AG04449 (cell line): ENCODE measurements around the gene FOCAD.
"Not testable (repeated sequence)": the region's sequence is repeated elsewhere in the genome, so short reads cannot be mapped to it uniquely, and the experiment has no call there.

Source experiments
- CTCF ChIA-PET: fragments of 350-600 bp; formaldehyde crosslinking; extraction: SDS; loops from one replicate; lab custom pipeline; 2021; ENCODE audit warnings: antibody characterized with exemption; lab: Yijun Ruan, JAX
- POLR2A ChIA-PET: fragments of 400-600, 350-600 bp; formaldehyde crosslinking; extraction: SDS; loops from one replicate; lab custom pipeline; 2020; ENCODE audit warnings: antibody characterized with exemption, inconsistent platforms; lab: Yijun Ruan, JAX
- DNase-seq: peaks from one replicate; pipeline ENCODE4 v3.0.0-alpha.2; 2010; ENCODE audit warnings: low read depth, low spot score
- H3K4me3 ChIP-seq: 2 replicates; pipeline ENCODE4 v1.5.1; 2011; ENCODE audit warnings: low read depth, mild to moderate bottlenecking, control low read depth, low read length
- CTCF ChIP-seq: IDR thresholded peaks from one replicate; pipeline ENCODE4 v1.5.1; 2011; ENCODE audit warnings: mild to moderate bottlenecking, moderate library complexity, low read length, control low read depth, inconsistent platforms; ENCODE audit not compliant: insufficient read depth; ENCODE audit errors: missing control alignments

Gene FOCAD

GRCh38 chr9:20950707-20951106, 266.6 kb downstream of the FOCAD start:
- no peak for TF ChIP-seq CTCF
- no peak overlapping the region for H3K4me3 ChIP-seq
- POLR2A ChIA-PET: no interaction called here
- no peak for DNase-seq
- CTCF ChIA-PET: interaction anchor here (0.9 to 5.3 kb wide), 3 partner anchors 10 to 327 kb away, joined by 3 to 38 read pairs (median 9); no protein-coding TSS in a partner anchor

- POLR2A ChIA-PET: no interaction called here
- no peak for DNase-seq
- CTCF ChIA-PET: interaction anchor here (1.4 kb wide), 1 partner anchor 148 kb away, joined by 4 read pairs; no protein-coding TSS in a partner anchor
- no peak overlapping the region for H3K4me3 ChIP-seq
- TF ChIP-seq CTCF: no peak
These were observed 278.6 kb downstream of the FOCAD start for GRCh38 chr9:20962536-20963225.

- no peak for TF ChIP-seq CTCF
- POLR2A ChIA-PET: interaction anchor here (0.6 kb wide), 1 partner anchor 11 kb away, joined by 3 read pairs; no protein-coding TSS in a partner anchor
- CTCF ChIA-PET: no interaction called here
- no peak overlapping the region for H3K4me3 ChIP-seq
- no peak for DNase-seq
These were observed 288.6 kb downstream of the FOCAD start for GRCh38 chr9:20972684-20973083.

- DNase-seq, POLR2A ChIA-PET, H3K4me3 ChIP-seq, CTCF ChIA-PET: not testable (repeated sequence)
These were observed 289.3 kb downstream of the FOCAD start for GRCh38 chr9:20973246-20973947.

- CTCF ChIA-PET, DNase-seq, H3K4me3 ChIP-seq, POLR2A ChIA-PET: not testable (repeated sequence)
These were observed 290.3 kb downstream of the FOCAD start for GRCh38 chr9:20974191-20974938.

- no peak for TF ChIP-seq CTCF
- CTCF ChIA-PET: no interaction called here
- POLR2A ChIA-PET: no interaction called here
- DNase-seq: no peak
- no peak overlapping the region for H3K4me3 ChIP-seq
These were observed 294.2 kb downstream of the FOCAD start for GRCh38 chr9:20978249-20978648.
